HG02885 (cell line): ENCODE measurements around the gene CDK5RAP3.
"Not testable (repeated sequence)": the region's sequence is repeated elsewhere in the genome, so short reads cannot be mapped to it uniquely, and the experiment has no call there.

ENCODE experiments used
- ATAC-seq: cut with Tn5 transposase; IDR thresholded peaks from one replicate; pipeline ENCODE4 v1.9.1; 2021; ENCODE audit warnings: mild to moderate bottlenecking; ENCODE audit not compliant: unreplicated experiment, poor library complexity

CDK5RAP3 gene, protein sequence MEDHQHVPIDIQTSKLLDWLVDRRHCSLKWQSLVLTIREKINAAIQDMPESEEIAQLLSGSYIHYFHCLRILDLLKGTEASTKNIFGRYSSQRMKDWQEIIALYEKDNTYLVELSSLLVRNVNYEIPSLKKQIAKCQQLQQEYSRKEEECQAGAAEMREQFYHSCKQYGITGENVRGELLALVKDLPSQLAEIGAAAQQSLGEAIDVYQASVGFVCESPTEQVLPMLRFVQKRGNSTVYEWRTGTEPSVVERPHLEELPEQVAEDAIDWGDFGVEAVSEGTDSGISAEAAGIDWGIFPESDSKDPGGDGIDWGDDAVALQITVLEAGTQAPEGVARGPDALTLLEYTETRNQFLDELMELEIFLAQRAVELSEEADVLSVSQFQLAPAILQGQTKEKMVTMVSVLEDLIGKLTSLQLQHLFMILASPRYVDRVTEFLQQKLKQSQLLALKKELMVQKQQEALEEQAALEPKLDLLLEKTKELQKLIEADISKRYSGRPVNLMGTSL

DNA sequence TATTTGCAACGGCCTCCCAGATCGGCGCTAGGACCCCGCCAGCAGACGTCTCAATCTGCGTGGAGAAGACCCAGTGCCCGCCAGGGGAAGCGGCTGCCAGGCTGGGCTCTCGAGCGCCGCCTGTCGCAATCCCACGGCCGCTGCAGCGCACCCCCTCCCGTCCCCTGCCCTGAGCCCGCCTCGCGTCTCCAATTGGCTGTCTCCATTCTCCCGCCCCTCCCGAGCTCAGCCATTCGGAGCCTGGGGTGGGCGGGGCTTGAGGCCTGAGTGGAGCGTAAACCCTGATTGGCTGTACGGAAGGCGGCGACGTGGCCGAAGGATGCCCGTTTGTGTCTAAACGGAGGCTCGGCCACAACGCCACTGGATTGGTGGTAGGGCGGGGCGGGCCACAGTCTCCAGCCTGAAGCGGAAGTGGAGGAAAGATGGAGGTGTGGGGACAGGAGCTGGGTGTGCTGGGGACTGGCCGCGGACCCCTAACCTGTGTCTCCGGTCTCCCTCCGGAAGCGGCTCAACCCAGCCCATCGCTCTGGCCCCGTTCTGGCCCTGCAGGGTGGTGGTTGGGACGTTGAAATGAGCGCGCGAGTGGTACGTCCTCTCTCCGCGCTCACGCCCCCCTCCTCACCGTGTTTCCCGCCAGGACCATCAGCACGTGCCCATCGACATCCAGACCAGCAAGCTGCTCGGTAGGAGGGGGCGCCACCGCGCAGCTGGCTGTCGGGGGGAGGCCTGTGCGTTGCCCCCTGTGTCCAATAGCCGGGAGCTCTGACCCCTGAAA is at the start of gene CDK5RAP3:
Gene CDK5RAP3 (plus strand): TSS at position 389 of the 775 bp plus-strand sequence. CDS start 34 bp downstream, at position 423.
- peak; percentile 98 for ATAC-seq

DNA sequence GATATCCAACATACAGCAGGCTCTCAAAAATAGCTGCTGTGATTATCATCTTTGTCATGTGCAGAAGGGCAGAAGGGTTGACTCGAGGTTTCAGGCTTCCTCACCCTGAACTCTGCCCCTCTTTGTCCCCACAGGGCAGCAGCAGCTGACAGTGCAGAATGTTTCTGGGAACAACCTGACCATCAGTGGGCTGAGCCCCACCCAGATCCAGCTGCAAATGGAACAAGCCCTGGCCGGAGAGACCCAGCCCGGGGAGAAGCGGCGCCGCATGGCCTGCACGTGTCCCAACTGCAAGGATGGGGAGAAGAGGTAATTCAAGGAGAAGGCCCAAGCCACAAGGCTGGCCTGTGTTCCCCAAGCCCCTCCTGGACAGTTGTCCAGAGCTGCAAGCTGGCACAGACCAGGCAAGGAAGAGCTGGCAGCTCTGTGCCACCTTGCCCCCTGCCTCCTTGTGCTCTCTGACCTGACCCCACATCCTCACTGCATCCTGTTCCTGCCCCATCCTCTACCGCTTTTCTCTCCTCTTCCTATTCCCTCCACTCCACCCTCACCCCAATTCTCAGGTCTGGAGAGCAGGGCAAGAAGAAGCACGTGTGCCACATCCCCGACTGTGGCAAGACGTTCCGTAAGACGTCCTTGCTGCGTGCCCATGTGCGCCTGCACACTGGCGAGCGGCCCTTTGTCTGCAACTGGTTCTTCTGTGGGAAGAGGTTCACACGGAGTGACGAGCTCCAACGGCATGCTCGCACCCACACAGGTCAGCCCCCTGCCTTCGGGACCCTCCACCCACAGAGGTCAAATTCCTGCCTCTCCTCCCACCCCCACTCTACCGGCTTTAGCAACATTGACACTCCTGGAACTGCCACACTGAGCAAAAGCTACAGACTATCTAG is 45.9 kb upstream of the CDK5RAP3 start:
- ATAC-seq = no peak

DNA sequence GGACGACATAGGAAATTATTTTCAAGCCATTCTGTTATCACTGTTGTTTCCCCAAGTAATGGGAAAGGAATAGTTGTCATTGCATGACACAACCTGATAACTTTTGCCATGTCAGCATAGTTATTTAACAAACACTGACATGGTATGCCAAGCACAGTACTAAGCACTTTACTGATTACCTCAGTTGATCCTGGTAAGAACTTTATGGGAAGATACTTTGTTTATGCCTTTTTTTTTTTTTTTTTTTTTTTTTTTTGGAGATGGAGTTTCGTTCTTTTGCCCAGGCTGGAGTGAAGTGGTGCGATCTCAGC is 45.3 kb upstream of the CDK5RAP3 start:
- no peak for ATAC-seq

DNA sequence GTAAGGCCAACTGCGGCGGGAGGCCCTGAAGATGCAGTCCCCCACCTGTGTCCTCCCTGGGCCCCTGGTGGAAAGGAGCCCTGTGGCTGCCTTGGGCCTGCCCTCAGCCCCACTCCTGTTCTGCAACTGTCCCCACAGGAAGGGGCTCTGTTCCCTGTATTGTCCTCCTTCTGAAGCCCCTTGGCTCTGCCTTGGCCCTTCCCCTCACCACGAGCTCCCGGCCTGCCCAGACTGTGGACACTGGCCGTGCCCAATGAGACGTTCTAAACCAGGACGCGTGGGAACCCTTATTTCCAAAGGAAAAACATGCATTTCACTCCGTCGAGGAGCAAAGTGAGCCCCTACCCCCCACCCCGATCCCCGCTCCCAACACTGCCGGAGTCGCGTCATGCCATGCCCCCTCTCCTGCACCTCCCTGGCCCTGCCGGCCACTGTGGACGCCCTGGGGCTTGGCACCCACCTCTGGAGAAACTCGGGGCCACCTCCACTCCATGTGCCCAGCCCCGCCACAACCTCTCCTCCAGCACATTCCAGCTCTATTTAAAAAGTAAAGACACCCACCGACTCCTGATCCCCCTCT is 43.0 kb upstream of the CDK5RAP3 start:
- no peak for ATAC-seq

DNA sequence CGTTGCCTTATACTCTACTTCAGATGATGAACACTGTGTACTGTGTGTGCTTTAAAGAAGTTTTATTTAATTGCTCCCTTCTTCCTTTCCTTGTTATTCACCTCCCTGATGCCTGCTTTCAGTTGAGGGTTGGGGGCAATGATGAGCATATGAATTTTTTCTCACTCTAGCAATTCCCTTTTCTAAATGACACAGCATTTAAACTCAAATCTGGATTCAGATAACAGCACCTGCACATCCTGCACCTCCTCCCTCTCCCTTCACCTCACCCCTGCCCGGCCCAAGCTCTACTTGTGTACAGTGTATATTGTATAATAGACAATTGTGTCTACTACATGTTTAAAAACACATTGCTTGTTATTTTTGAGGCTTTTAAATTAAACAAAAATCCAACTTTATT is 42.5 kb upstream of the CDK5RAP3 start:
- no peak for ATAC-seq

DNA sequence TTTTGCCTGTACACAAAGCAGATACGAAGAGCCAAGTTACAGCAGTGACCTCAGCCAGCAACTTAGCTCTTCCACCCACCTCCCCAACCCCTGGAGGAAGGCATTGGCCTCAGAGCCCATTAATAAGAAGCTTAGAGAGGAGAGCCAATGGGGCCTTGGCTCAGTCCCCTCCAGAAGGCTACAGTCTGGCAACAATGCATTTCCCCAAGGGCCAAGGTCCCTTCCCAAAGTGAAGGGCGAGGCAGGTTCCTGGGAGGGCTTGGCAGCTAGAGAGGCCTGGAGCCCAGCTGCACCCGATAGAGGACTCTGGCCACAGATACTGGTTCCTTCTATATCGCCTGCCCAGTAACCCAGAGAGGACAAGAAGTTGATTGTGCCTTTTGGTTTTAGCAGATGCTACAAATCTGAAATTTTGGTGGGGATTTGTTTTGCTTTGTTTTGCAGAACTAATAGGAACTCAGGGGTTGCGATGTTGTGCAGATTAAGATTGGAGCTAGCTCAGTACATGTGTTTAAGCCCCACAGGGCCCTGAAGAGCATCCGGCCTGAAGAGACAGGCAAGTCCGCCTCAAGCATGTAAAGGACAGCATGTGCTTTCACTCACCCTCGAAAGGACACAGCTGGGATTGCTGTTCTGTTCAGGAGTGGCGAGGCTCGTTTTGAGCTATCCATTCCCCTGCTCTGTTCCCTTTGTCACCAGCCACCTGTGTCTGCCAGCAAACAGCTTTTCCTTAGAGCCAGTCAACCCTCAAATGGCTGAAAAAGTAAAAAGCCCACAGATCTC is 41.5 kb upstream of the CDK5RAP3 start:
- ATAC-seq = no peak

DNA sequence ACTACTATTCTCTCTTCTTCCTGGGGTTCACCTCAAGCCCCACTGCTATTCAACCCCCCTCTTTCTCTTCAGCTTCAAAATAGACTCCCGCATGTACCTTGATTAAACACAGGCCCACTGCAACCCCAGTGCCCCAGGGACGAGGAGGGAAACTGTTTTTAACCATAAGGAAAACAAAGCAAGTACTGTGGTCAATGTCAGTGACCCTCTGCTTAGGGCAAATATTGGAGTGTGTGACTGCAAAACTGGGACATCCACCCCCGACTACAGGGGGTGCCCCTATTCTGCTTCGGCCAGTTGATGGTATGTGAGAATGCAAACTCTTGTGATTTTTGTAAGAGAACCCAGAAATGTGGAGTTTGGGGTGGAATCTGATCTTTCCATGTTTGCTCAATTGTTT is 39.1 kb upstream of the CDK5RAP3 start:
- ATAC-seq = no peak

DNA sequence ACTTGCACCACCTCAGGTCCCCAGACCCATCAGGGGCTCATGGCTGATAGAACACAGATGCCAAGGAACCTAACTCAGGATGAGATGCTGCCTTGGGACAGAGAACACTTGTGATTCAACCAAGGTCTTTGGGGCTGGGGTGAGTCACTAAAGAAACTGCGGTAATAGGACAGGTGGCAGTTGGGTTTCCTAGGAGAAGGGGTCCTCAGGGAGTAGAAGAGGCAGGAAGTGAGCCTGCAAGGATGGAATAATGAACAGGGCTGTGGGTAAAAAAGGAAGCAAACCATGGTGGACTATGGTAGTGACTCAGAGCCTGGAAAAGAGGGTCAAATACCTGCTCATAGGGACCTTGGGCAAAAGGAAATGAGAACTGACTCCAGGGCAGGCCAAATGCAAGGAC is 36.1 kb upstream of the CDK5RAP3 start:
- no peak for ATAC-seq

DNA sequence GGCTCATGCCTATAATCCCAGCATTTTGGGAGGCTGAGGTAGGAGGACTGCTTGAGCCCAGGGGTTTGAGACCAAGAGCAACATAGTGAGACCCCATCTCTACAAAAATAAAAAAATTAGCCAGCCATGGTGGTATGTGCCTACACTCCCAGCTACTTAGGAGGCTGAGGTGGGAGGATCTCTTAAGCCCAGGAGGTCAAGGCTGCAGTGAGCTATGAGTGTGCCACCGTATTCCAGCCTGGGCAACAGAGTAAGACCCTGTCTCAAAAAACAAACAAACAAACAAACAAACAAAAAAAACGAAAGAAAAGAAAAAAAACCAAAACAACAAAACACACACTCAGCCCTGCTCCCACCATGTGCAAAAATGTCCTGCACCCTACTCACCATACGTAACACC is 35.4 kb upstream of the CDK5RAP3 start:
- ATAC-seq = not testable (repeated sequence)

DNA sequence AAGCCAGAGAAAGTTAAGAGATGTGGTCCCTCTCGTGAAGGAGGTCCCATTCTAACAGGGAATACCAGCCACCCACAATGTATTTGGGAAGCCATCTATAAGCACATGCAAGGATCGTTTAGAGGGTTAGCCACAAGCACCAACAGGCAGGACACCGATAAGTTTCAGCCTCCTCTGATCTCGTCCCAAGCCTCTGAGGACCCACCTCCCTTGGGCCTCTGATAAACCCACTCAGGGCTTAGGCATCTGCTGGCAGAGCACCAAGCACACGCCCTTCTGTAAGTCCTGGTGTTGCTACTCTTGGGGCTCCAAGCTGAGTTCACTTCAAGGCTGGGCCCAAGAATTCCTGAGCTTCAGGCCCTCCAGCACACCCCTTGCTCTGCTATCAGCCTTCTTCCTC is 35.0 kb upstream of the CDK5RAP3 start:
- ATAC-seq = no peak

DNA sequence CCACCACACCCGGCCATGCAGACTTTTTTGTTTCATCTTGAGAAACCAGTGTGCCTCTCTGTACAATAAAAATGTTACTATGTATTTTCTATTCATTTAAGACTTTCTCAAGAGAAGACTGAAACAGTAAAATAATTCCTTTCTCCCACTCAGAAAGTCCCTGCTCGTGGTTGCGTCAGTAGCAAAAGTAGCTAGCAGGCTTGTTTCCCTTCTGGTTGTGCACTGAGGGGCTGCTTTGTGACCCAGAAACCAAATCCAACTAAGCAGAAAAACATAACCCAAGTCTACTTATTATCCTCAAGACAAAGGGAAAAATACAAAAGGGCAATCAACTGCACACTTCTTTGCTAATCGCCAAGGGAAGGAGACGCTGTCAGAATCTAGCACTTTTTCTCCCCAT is 33.0 kb upstream of the CDK5RAP3 start:
- no peak for ATAC-seq

DNA sequence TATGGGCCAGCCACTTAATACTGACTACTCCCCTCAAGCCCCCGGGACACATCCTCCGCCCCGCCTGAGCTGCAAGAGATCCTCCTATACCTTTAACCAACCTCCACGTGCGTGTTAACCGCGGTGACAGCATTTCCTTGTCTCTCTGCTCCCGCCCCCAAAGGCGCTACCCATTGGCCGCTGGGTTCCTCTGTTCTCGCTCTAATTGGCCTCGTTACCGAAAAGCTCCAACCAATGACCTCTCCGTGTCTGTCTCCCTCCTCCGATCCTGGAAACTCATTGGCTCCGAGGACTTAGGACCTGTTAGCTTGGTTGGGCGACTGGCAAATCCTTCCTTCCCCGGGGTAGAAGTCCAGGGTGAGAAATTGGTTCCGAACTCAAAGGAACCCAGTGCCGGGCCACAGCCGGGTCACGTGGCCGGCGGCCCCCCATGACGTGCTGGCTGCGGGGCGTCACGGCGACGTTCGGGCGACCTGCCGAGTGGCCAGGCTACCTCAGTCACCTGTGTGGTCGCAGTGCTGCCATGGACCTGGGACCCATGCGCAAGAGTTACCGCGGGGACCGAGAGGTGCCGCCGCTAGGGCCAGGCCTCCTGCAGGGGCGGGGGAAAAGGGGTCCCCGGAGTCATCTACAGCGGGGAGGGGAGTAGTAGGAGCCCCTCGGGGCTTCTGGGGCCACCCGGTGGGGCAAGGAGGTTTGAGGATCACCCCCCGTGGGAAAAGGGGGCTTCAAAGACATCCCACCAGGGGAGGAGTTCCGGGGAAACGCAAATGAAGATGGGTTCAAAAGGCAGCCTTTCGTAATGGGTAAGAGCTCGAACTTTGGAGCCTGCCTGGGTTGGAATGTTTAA is 29.4 kb upstream of the CDK5RAP3 start, which contains the start of gene PNPO:
Gene PNPO (plus strand): TSS at position 326 of the 850 bp plus-strand sequence. CDS start 105 bp downstream, at position 431.
- ATAC-seq = peak; percentile 96

DNA sequence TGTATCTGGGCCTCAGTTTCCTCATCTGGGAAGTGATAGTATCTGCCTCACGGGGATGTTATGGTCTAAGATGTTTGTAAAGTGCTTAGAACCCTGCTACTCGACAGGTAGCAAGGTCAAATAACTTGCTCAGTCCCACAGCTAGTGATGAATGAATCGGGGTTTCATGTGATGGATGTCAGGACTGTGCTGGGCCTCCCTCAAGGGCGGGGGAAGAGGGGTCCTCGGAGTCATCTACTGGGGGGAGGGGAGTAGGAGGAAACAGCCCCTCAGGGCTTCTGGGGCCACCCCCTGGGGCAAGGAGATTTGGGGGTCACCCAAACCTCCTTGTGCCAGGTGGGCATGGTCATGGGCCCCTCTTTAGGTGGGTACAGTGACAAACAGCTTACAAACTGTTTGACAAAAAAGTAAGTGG is 28.8 kb upstream of the CDK5RAP3 start:
- ATAC-seq = no peak

DNA sequence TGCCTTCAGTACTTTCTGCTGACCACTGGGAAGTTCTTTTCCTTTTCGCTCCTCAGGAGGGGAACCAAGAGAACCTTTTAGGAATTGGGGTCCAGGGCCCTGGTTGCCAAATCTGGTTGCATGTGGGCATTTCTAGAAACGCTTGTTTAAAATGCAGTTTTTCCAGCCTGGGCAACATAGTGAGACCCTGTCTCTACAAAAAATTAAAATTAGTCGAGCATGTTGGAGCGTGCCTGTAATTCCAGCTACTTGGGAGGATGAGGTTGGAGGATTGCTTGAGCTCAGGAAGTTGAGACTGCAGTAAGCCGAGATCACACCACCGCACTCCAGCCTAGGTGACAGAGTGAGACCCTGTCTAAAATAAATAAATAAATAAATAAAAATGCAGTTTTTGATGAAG is 28.3 kb upstream of the CDK5RAP3 start:
- no peak for ATAC-seq

DNA sequence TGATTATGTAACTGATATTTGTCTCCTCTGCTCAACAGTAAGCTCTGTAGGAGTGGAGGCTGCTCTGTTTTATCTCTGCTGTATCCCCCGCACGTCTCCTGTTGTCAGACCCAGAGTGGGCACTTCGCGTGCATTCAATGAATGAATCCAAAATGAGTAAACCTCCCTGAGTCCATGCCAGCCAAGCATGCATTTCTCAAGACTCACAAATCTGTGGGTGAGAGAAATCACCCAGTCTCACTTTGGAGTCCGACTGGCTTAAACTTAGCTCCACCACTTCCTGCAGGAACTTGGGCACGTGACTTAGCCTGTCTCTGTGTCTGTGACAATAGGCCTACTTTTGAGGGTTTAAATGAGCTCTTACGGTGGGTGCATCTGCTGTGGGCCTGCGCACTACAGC is 25.8 kb upstream of the CDK5RAP3 start:
- ATAC-seq = no peak

DNA sequence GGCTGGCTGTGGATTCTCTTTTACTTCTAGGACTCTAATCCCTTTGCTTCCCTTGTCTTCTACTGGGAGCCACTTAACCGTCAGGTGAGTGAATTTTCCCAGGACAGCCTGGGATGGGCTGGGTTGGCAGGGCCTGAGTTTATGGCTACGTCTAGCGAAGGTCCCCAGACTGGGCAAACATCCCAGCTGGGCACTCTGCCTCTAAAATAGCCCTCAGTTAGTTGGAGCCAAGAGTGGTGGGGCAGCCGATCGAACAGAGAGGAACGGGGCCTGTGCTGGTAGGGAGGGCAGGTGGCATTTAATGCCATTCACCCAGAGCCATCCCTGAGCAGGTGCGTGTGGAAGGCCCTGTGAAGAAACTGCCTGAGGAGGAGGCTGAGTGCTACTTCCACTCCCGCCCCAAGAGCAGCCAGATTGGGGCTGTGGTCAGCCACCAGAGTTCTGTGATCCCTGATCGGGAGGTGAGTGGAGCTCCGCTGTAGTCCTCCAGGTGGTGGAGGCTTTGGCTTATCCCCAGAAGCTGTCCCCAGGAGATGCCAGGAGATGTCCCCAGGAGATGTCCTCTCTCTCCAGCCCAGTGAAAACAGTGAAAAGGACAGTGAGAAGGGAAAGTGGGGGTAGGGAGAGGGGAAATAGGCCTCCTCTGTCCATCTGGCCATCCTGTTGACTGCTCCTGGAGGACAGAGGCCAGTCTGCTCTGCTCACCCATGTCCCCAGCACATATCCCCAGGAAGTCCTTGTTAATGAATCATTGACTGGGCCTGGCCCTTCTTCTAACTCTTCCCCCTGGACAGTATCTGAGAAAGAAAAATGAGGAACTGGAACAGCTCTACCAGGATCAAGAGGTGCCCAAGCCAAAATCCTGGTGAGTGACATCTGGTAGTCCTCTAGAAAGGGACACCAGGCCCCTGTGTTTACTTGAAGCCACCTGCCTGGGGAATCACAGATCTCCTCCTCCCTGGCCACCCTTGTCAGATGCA is 25.1 kb upstream of the CDK5RAP3 start:
- ATAC-seq = no peak

DNA sequence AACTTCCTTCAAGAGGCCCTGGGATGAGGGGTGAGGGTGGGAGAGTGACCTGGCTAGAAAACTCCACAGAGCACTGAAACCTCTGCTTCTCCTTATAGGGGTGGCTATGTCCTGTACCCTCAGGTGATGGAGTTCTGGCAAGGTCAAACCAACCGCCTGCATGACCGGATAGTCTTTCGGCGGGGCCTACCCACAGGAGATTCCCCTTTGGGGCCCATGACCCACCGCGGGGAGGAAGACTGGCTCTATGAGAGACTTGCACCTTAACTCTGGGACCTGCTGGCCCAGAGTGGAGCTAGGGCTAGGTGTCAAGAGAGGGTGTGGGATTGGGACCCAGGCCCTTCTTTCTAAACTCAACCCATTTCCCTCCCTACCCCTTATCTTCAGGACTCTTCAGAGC is 24.4 kb upstream of the CDK5RAP3 start:
- ATAC-seq = no peak
